GM12874 (cell line): ENCODE measurements around the gene ZNF552.

Source experiments
- TF ChIP-seq, protein P1 (sequence below): IDR thresholded peaks from 2 replicates; pipeline ENCODE4 v1.5.1; 2011; ENCODE audit warnings: low read depth, mild to moderate bottlenecking, control low read depth, low read length, moderate library complexity; ENCODE audit not compliant: insufficient read depth

Gene ZNF552

GRCh38 chr19:57771417-57771816 is 43.3 kb downstream of the ZNF552 start:
- TF ChIP-seq, protein P1, sequence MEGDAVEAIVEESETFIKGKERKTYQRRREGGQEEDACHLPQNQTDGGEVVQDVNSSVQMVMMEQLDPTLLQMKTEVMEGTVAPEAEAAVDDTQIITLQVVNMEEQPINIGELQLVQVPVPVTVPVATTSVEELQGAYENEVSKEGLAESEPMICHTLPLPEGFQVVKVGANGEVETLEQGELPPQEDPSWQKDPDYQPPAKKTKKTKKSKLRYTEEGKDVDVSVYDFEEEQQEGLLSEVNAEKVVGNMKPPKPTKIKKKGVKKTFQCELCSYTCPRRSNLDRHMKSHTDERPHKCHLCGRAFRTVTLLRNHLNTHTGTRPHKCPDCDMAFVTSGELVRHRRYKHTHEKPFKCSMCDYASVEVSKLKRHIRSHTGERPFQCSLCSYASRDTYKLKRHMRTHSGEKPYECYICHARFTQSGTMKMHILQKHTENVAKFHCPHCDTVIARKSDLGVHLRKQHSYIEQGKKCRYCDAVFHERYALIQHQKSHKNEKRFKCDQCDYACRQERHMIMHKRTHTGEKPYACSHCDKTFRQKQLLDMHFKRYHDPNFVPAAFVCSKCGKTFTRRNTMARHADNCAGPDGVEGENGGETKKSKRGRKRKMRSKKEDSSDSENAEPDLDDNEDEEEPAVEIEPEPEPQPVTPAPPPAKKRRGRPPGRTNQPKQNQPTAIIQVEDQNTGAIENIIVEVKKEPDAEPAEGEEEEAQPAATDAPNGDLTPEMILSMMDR: no peak

DNA sequence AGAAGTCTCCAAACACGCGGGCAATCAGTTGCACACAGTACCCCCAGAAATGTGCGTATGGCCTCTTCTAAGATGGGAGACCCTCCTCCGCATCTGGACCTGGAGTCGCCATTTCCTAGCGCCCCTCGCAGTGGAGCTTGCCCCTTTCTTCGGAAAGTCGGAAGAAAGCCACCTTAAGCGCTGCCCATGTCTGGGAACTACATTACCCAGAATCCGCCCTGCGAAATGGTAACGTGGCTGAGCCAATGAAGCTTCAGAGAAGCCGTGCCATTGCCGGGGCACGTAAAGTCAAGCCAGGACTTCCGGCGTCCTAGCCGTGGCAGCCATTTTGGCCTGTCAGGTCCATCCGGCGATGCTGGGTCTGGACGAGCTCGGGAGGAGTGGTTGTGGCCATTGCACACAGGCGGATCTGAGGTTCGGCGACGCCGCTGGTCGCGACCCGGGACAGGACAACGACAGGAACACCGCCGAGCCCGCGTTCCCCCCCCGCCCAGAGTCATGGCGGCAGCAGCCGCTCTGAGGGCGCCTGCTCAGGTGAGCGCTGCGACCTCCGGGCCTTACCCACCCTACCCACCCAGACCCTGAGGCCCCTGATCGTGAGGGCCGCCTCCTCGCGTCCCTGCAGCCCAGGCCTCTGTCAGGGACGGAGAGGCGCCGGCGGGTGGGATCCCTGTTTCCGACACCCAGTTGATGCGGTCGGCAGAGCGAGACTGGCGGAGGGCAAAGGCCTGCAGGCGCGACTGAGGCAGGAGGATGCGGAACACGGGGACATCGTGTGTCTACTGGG is 45.2 kb downstream of the ZNF552 start, which contains the start of gene ZNF586:
ZNF586 (plus strand) TSS at position 332 of the 787 bp plus-strand sequence; CDS start at position 499, 167 bp downstream.
- TF ChIP-seq, protein P1: no peak

GRCh38 chr19:57759096-57759495 is 55.6 kb downstream of the ZNF552 start:
- TF ChIP-seq, protein P1: no peak

- TF ChIP-seq, protein P1: no peak
Measured at GRCh38 chr19:57757941-57758340, 56.8 kb downstream of the ZNF552 start.
